Keratinocyte (primary cell): ENCODE data around the gene TNC. TPM values are rescaled to one million over a fixed set of nuclear protein-coding genes. Genes with fewer than 3 reads are reported as not detected.
A peak's percentile ranks its signal among the peaks of the same experiment; 100 is the strongest.

Source experiments
- DNase-seq: peaks from one replicate; pipeline ENCODE4 v3.0.0-alpha.2; 2011; ENCODE audit warnings: low read depth, missing footprints, low spot score
- FAIRE-seq: peaks from 2 replicates; lab custom pipeline; 2011; peaks lifted over from hg19 to GRCh38; lab: Jason Lieb, UNC
- H2AFZ ChIP-seq: 2 replicates; pipeline ENCODE4 v1.6.0; 2012; ENCODE audit warnings: low read length, control low read depth, inconsistent platforms; ENCODE audit not compliant: control insufficient read depth
- H3K27ac ChIP-seq: 2 replicates; pipeline ENCODE4 v1.5.1; 2011; ENCODE audit warnings: low read length; ENCODE audit not compliant: control insufficient read depth, insufficient read depth
- H3K27me3 ChIP-seq: 3 replicates; pipeline ENCODE4 v1.6.0; 2011; ENCODE audit warnings: low read length; ENCODE audit not compliant: control insufficient read depth, insufficient read depth; ENCODE audit errors: extremely low read depth
- H3K36me3 ChIP-seq, 2 experiments: 2 replicates in 1 of 2; 3 replicates in 1 of 2; pipeline ENCODE4 v1.5.1; 2011; ENCODE audit warnings: low read length in 2 of 2, mild to moderate bottlenecking in 1 of 2; ENCODE audit not compliant: control insufficient read depth in 2 of 2, insufficient read depth in 2 of 2; ENCODE audit errors: extremely low read depth in 1 of 2
- H3K4me1 ChIP-seq: 3 replicates; pipeline ENCODE4 v1.5.1; 2011; ENCODE audit warnings: low read length; ENCODE audit not compliant: control insufficient read depth, insufficient read depth; ENCODE audit errors: extremely low read depth
- H3K4me2 ChIP-seq: 3 replicates; pipeline ENCODE4 v1.6.0; 2011; ENCODE audit warnings: low read depth, low read length; ENCODE audit not compliant: control insufficient read depth, insufficient read depth; ENCODE audit errors: extremely low read depth
- H3K4me3 ChIP-seq, 3 experiments: fragments of 200-600 bp in 1 of 3; sonication (generic) in 1 of 3; 2 replicates in 2 of 3; 3 replicates in 1 of 3; pipeline ENCODE4 v1.5.1; 2011 to 2016; ENCODE audit warnings: low read length in 3 of 3, mild to moderate bottlenecking in 3 of 3, control low read depth in 2 of 3, inconsistent platforms in 1 of 3, low read depth in 1 of 3, mixed read lengths in 1 of 3, mixed run types in 1 of 3, moderate library complexity in 1 of 3; ENCODE audit not compliant: control insufficient read depth in 2 of 3, insufficient read depth in 2 of 3; ENCODE audit errors: extremely low read depth in 1 of 3
- H3K79me2 ChIP-seq: 2 replicates; pipeline ENCODE4 v1.6.0; 2012; ENCODE audit warnings: low read length; ENCODE audit not compliant: control insufficient read depth, insufficient read depth
- H3K9ac ChIP-seq: 3 replicates; pipeline ENCODE4 v1.6.0; 2011; ENCODE audit warnings: low read length; ENCODE audit not compliant: control insufficient read depth, insufficient read depth; ENCODE audit errors: extremely low read depth
- H3K9me1 ChIP-seq: 3 replicates; pipeline ENCODE4 v1.6.0; 2011; ENCODE audit warnings: low read length; ENCODE audit not compliant: control insufficient read depth, insufficient read depth; ENCODE audit errors: extremely low read depth
- H3K9me3 ChIP-seq: 2 replicates; pipeline ENCODE4 v1.5.1; 2012; ENCODE audit warnings: low read depth, low read length; ENCODE audit not compliant: control insufficient read depth
- H4K20me1 ChIP-seq: 3 replicates; pipeline ENCODE4 v1.6.0; 2011; ENCODE audit warnings: low read length; ENCODE audit not compliant: control insufficient read depth, insufficient read depth; ENCODE audit errors: extremely low read depth
- CTCF ChIP-seq, 3 experiments: IDR thresholded peaks in 1 of 3; conservative IDR thresholded peaks in 1 of 3; optimal IDR thresholded peaks in 1 of 3; 2 replicates in 2 of 3; 3 replicates in 1 of 3; pipeline versions ENCODE3 to v1.5.1; 2011; ENCODE audit warnings: low read length in 3 of 3, mild to moderate bottlenecking in 3 of 3, moderate library complexity in 2 of 3, control low read depth in 1 of 3, inconsistent platforms in 1 of 3; ENCODE audit not compliant: insufficient read depth in 2 of 3; ENCODE audit errors: extremely low read depth in 1 of 3
- EZH2 ChIP-seq: IDR thresholded peaks from one replicate; pipeline ENCODE4 v1.6.1; 2012; ENCODE audit warnings: inconsistent platforms, mild to moderate bottlenecking, low read length, moderate library complexity
- dilution Hi-C: fragments of 300-500 bp; cut with MboI; formaldehyde crosslinking; loops from one replicate; pipeline ENCODE4 v1.7.0; 2020; ENCODE audit warnings: low sequenced_read_pairs; ENCODE audit not compliant: extremely low pct_ligation_motif_present
- polyA plus RNA-seq, 5 experiments: library from polyadenylated mRNA; depleted of rRNA in 3 of 5; stranded (reverse) in 3 of 5; stranded (forward) in 1 of 5; unstranded in 1 of 5; fragments of >200 nt; gene quantifications; 1 replicate in 1 of 5; 2 replicates in 3 of 5; 3 replicates in 1 of 5; pipeline versions ENCODE4 v1.2.1 to v1.2.3, GENCODE V29; 2011 to 2012; ENCODE audit warnings: missing spikeins in 2 of 5, low read depth in 1 of 5, low replicate concordance in 1 of 5

TNC gene
- polyA plus RNA-seq, 1 donor (not counting 4 experiments of a cell fraction or from before 2014, with no cell fraction given) = 58.7 TPM

- no peak overlapping the region for H3K4me3 ChIP-seq
- H3K9ac ChIP-seq = no peak overlapping the region
- peaks cover 5% of the 10 kb centered on the region for H3K27me3 ChIP-seq
- FAIRE-seq (peak; percentile 84), DNase-seq (no peak)
- H3K4me1 ChIP-seq = peaks cover 3% of the 10 kb centered on the region
- H3K27ac ChIP-seq = no peak overlapping the region
- H3K9me3 ChIP-seq = no peaks in the 10 kb centered on the region
- H3K4me2 ChIP-seq = no peak overlapping the region
- dilution Hi-C loops = loop anchor here (25.0 kb wide), 1 partner anchor 319 kb away; the partner anchor contains the start of gene TEX48
- no peaks in the 10 kb centered on the region for H3K9me1 ChIP-seq
- TF ChIP-seq CTCF (optimal IDR thresholded peaks at IDR 0.05 in 1 of 3, IDR thresholded peaks at IDR 0.05 in 1 of 3, conservative IDR thresholded peaks at IDR 0.05 in 1 of 3; ENCODE audit: extremely low read depth in 1 of 3, insufficient read depth in 2 of 3, low read length in 3 of 3) = no peak
- TF ChIP-seq EZH2 = no peak
- H3K79me2 ChIP-seq = no peaks in the 10 kb centered on the region
- no peak overlapping the region for H2AFZ ChIP-seq
- no peaks in the 10 kb centered on the region for H3K36me3 ChIP-seq
- H4K20me1 ChIP-seq = no peaks in the 10 kb centered on the region
These were observed 111.3 kb downstream of the TNC start for GRCh38 chr9:115006660-115007059.

- TF ChIP-seq EZH2 = no peak
- H3K4me2 ChIP-seq = no peak overlapping the region
- dilution Hi-C loops = loop anchor here (25.0 kb wide), 1 partner anchor 318 kb away; the partner anchor contains the start of gene TEX48
- FAIRE-seq (no peak), DNase-seq (no peak)
- H3K9ac ChIP-seq = no peak overlapping the region
- H3K27me3 ChIP-seq = peaks cover 3% of the 10 kb centered on the region
- no peak overlapping the region for H2AFZ ChIP-seq
- H4K20me1 ChIP-seq = no peaks in the 10 kb centered on the region
- H3K4me1 ChIP-seq = peaks cover 3% of the 10 kb centered on the region
- H3K9me1 ChIP-seq = no peaks in the 10 kb centered on the region
- no peak overlapping the region for H3K4me3 ChIP-seq
- H3K9me3 ChIP-seq = no peaks in the 10 kb centered on the region
- H3K79me2 ChIP-seq = no peaks in the 10 kb centered on the region
- no peak overlapping the region for H3K27ac ChIP-seq
- no peaks in the 10 kb centered on the region for H3K36me3 ChIP-seq
These were observed 112.6 kb downstream of the TNC start for GRCh38 chr9:115005322-115005721.

GRCh38 chr9:115004545-115004944 lies 113.4 kb downstream of the TNC start:
- Histone ChIP-seq H3K36me3 (no peaks in the 10 kb centered on the region), H3K27ac (no peak overlapping the region), H2AFZ (no peak overlapping the region), H3K79me2 (no peaks in the 10 kb centered on the region), H4K20me1 (no peaks in the 10 kb centered on the region), H3K4me2 (no peak overlapping the region), H3K9me1 (no peaks in the 10 kb centered on the region), H3K9ac (no peak overlapping the region), H3K4me1 (peaks cover 3% of the 10 kb centered on the region), H3K9me3 (no peaks in the 10 kb centered on the region), H3K27me3 (peaks cover 5% of the 10 kb centered on the region), H3K4me3 (no peak overlapping the region)
- dilution Hi-C loops = loop anchor here (25.0 kb wide), 1 partner anchor 317 kb away; the partner anchor contains the start of gene TEX48
- FAIRE-seq (no peak), DNase-seq (no peak)
- TF ChIP-seq CTCF (optimal IDR thresholded peaks at IDR 0.05 in 1 of 3, IDR thresholded peaks at IDR 0.05 in 1 of 3, conservative IDR thresholded peaks at IDR 0.05 in 1 of 3; ENCODE audit: extremely low read depth in 1 of 3, insufficient read depth in 2 of 3, low read length in 3 of 3) (no peak), EZH2 (no peak)
